Neural progenitor cell (in vitro differentiated cells): Measurements from ENCODE around the gene MRGPRX1.
"Not testable (repeated sequence)": the region's sequence is repeated elsewhere in the genome, so short reads cannot be mapped to it uniquely, and the experiment has no call there.

Experiments
- EZH2 ChIP-seq: fragments of 200-600 bp; sonication (generic); IDR thresholded peaks from 2 replicates; pipeline ENCODE4 v1.6.1; 2017; ENCODE audit warnings: antibody characterized with exemption, mild to moderate bottlenecking, moderate library complexity
- TF ChIP-seq, protein P1 (sequence below): fragments of 200-600 bp; sonication (generic); IDR thresholded peaks from 2 replicates; pipeline ENCODE4 v1.5.1; 2017; ENCODE audit warnings: antibody characterized with exemption, mild to moderate bottlenecking

DNA sequence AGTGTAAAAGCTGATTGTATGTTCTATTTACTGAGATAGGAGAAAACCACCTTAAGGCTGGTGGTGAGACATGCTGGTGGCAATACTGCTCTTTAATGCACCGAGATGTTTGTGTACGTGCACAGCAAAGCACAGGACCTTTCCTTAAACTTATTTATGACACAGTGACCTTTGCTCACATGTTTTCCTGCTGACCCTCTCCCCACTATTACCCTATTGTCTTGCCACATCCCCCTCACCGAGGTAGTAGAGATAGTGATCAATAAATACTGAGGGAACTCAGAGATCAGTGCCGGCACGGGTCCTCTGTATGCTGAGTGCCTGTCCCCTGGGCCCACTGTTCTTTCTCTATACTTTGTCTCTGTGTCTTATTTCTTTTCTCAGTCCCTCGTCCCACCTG lies 38.6 kb downstream of the MRGPRX1 start:
- TF ChIP-seq, protein P1, sequence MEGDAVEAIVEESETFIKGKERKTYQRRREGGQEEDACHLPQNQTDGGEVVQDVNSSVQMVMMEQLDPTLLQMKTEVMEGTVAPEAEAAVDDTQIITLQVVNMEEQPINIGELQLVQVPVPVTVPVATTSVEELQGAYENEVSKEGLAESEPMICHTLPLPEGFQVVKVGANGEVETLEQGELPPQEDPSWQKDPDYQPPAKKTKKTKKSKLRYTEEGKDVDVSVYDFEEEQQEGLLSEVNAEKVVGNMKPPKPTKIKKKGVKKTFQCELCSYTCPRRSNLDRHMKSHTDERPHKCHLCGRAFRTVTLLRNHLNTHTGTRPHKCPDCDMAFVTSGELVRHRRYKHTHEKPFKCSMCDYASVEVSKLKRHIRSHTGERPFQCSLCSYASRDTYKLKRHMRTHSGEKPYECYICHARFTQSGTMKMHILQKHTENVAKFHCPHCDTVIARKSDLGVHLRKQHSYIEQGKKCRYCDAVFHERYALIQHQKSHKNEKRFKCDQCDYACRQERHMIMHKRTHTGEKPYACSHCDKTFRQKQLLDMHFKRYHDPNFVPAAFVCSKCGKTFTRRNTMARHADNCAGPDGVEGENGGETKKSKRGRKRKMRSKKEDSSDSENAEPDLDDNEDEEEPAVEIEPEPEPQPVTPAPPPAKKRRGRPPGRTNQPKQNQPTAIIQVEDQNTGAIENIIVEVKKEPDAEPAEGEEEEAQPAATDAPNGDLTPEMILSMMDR = not testable (repeated sequence)
- TF ChIP-seq EZH2 = not testable (repeated sequence)
